Trophoblast cell (in vitro differentiated cells and primary cell): ENCODE measurements around the gene JAK3.

Experiments
- DNase-seq, 2 donors: peaks; one replicate each; pipeline ENCODE4 v3.0.0-alpha.2; 2016
- H2AFZ ChIP-seq: 2 replicates; pipeline ENCODE4 v1.6.1; 2013; ENCODE audit warnings: low read length, moderate library complexity, mild to moderate bottlenecking; ENCODE audit not compliant: insufficient read depth, poor library complexity
- H2AK5ac ChIP-seq: 2 replicates; pipeline ENCODE4 v1.6.1; 2013; ENCODE audit warnings: mild to moderate bottlenecking, low read length
- H2BK120ac ChIP-seq: 2 replicates; pipeline ENCODE4 v1.6.1; 2013; ENCODE audit warnings: low read length, mild to moderate bottlenecking, moderate library complexity; ENCODE audit not compliant: insufficient read depth, poor library complexity
- H2BK12ac ChIP-seq: 2 replicates; pipeline ENCODE4 v1.6.1; 2013; ENCODE audit warnings: mild to moderate bottlenecking, low read length, moderate library complexity
- H2BK5ac ChIP-seq: 2 replicates; pipeline ENCODE4 v1.6.1; 2013; ENCODE audit warnings: low read length, low read depth, moderate library complexity, mild to moderate bottlenecking; ENCODE audit not compliant: poor library complexity
- H3K14ac ChIP-seq: 2 replicates; pipeline ENCODE4 v1.6.1; 2013; ENCODE audit warnings: mild to moderate bottlenecking, low read length
- H3K18ac ChIP-seq: 2 replicates; pipeline ENCODE4 v1.6.1; 2013; ENCODE audit warnings: mild to moderate bottlenecking, low read length
- H3K23ac ChIP-seq: 2 replicates; pipeline ENCODE4 v1.6.1; 2013; ENCODE audit warnings: low read length
- H3K27ac ChIP-seq: 2 replicates; pipeline ENCODE4 v1.5.1; 2013; ENCODE audit warnings: low read depth, mild to moderate bottlenecking, inconsistent platforms, low read length, moderate library complexity
- H3K27me3 ChIP-seq: 2 replicates; pipeline ENCODE4 v1.6.1; 2013; ENCODE audit warnings: inconsistent platforms, mild to moderate bottlenecking, low read length, moderate library complexity; ENCODE audit not compliant: insufficient read depth
- H3K36me3 ChIP-seq, 2 experiments: 1 replicate in 1 of 2; 2 replicates in 1 of 2; pipeline ENCODE4 v1.6.1; 2013; ENCODE audit warnings: low read length in 2 of 2, mild to moderate bottlenecking in 2 of 2, moderate library complexity in 1 of 2; ENCODE audit not compliant: insufficient read depth in 2 of 2, control insufficient read depth in 1 of 2
- H3K4ac ChIP-seq: 2 replicates; pipeline ENCODE4 v1.6.1; 2013; ENCODE audit warnings: low read depth, mild to moderate bottlenecking, low read length, moderate library complexity
- H3K4me1 ChIP-seq, 2 experiments: 1 replicate in 1 of 2; 2 replicates in 1 of 2; pipeline ENCODE4 v1.6.1; 2013; ENCODE audit warnings: low read length in 2 of 2, mild to moderate bottlenecking in 2 of 2, moderate library complexity in 1 of 2; ENCODE audit not compliant: insufficient read depth in 2 of 2, control insufficient read depth in 1 of 2
- H3K4me2 ChIP-seq: 2 replicates; pipeline ENCODE4 v1.6.1; 2013; ENCODE audit warnings: inconsistent platforms, mild to moderate bottlenecking, low read length, moderate library complexity
- H3K4me3 ChIP-seq: 2 replicates; pipeline ENCODE4 v1.5.1; 2013; ENCODE audit warnings: mild to moderate bottlenecking, low read depth, low read length, inconsistent platforms
- H3K79me1 ChIP-seq: one replicate; pipeline ENCODE4 v1.6.1; 2013; ENCODE audit warnings: low read length
- H3K79me2 ChIP-seq: 2 replicates; pipeline ENCODE4 v1.6.1; 2013; ENCODE audit warnings: low read length, mild to moderate bottlenecking; ENCODE audit not compliant: control insufficient read depth, insufficient read depth, poor library complexity
- H3K9ac ChIP-seq: 2 replicates; pipeline ENCODE4 v1.6.1; 2013; ENCODE audit warnings: mild to moderate bottlenecking, low read length
- H3K9me3 ChIP-seq: 2 replicates; pipeline ENCODE4 v1.6.1; 2013; ENCODE audit warnings: low read depth, mild to moderate bottlenecking, control low read depth, inconsistent platforms, low read length; ENCODE audit not compliant: insufficient read depth
- H4K12ac ChIP-seq: 2 replicates; pipeline ENCODE4 v1.6.1; 2013; ENCODE audit warnings: low read depth, mild to moderate bottlenecking, low read length, moderate library complexity
- H4K8ac ChIP-seq: 2 replicates; pipeline ENCODE4 v1.6.1; 2013; ENCODE audit warnings: low read depth, mild to moderate bottlenecking, low read length, moderate library complexity
- H4K91ac ChIP-seq: one replicate; pipeline ENCODE4 v1.6.1; 2013; ENCODE audit warnings: low read depth, mild to moderate bottlenecking, low read length, moderate library complexity
- WGBS: extraction: QIAGEN DNeasy Blood & Tissue Kit; methylation state at CpG from one replicate; pipeline ENCODE4 v1.1.7; 2013; ENCODE audit warnings: missing lambda C conversion rate; ENCODE audit not compliant: insufficient read length, insufficient coverage; ENCODE audit errors: extremely low coverage; 5-methylcytosine and 5-hydroxymethylcytosine counted together

Gene JAK3

GRCh38 chr19:17848595-17849292, 962 bp upstream of the JAK3 start:
- Histone ChIP-seq H3K4me2 (no peak overlapping the region), H3K23ac (no peak overlapping the region), H3K4me1 (peaks cover 0 to 5% of the 10 kb centered on the region in 2 experiments), H3K9ac (no peak overlapping the region), H4K91ac (no peak overlapping the region), H3K79me2 (no peaks in the 10 kb centered on the region), H3K9me3 (no peaks in the 10 kb centered on the region), H4K12ac (no peak overlapping the region), H2BK120ac (no peak overlapping the region), H3K18ac (no peak overlapping the region), H2BK5ac (no peak overlapping the region), H2AFZ (no peak overlapping the region), H3K79me1 (no peaks in the 10 kb centered on the region), H2BK12ac (no peak overlapping the region), H3K14ac (no peak overlapping the region), H3K36me3 (no peaks in the 10 kb centered on the region), H3K4ac (no peak overlapping the region), H2AK5ac (no peak overlapping the region), H3K4me3 (no peak overlapping the region), H4K8ac (no peak overlapping the region), H3K27ac (no peak overlapping the region), H3K27me3 (no peaks in the 10 kb centered on the region)
- WGBS = no CpG with 5 or more reads among the region's 14 CpGs
- DNase-seq = no peak

GRCh38 chr19:17846146-17846545, 1.6 kb downstream of the JAK3 start:
- Histone ChIP-seq H3K27me3 (peaks cover 14% of the 10 kb centered on the region), H3K4me2 (no peak overlapping the region), H4K8ac (no peak overlapping the region), H3K36me3 (no peaks in the 10 kb centered on the region), H3K18ac (no peak overlapping the region), H4K91ac (no peak overlapping the region), H4K12ac (no peak overlapping the region), H2BK120ac (no peak overlapping the region), H3K4me1 (peaks cover 6 to 7% of the 10 kb centered on the region in 2 experiments), H3K9ac (no peak overlapping the region), H3K9me3 (peaks cover 13% of the 10 kb centered on the region), H3K14ac (no peak overlapping the region), H3K27ac (no peak overlapping the region), H3K79me1 (no peaks in the 10 kb centered on the region), H3K23ac (no peak overlapping the region), H2BK12ac (no peak overlapping the region), H3K79me2 (no peaks in the 10 kb centered on the region), H2AK5ac (no peak overlapping the region), H2BK5ac (no peak overlapping the region), H3K4ac (no peak overlapping the region), H2AFZ (no peak overlapping the region), H3K4me3 (no peak overlapping the region)
- no peak for DNase-seq
- no CpG with 5 or more reads among the region's 8 CpGs for WGBS

- Histone ChIP-seq H2BK12ac (no peak overlapping the region), H3K79me2 (no peaks in the 10 kb centered on the region), H3K79me1 (no peaks in the 10 kb centered on the region), H3K4me3 (no peak overlapping the region), H4K8ac (no peak overlapping the region), H4K91ac (no peak overlapping the region), H3K14ac (no peak overlapping the region), H3K27ac (no peak overlapping the region), H2BK120ac (no peak overlapping the region), H3K36me3 (no peaks in the 10 kb centered on the region), H3K4me1 (peaks cover 2 to 6% of the 10 kb centered on the region in 2 experiments), H3K4ac (no peak overlapping the region), H2AK5ac (no peak overlapping the region), H3K27me3 (peaks cover 15% of the 10 kb centered on the region), H2AFZ (no peak overlapping the region), H2BK5ac (no peak overlapping the region), H3K4me2 (no peak overlapping the region), H3K9ac (no peak overlapping the region), H4K12ac (no peak overlapping the region), H3K18ac (no peak overlapping the region), H3K9me3 (peaks cover 14% of the 10 kb centered on the region), H3K23ac (no peak overlapping the region)
- WGBS = no CpG with 5 or more reads among the region's 14 CpGs
- DNase-seq = no peak
Measured at GRCh38 chr19:17843908-17844490, 3.8 kb downstream of the JAK3 start.

- Histone ChIP-seq H3K27me3 (peaks cover 15% of the 10 kb centered on the region), H3K4me3 (no peak overlapping the region), H2BK12ac (no peak overlapping the region), H2BK120ac (no peak overlapping the region), H3K79me1 (no peaks in the 10 kb centered on the region), H3K18ac (no peak overlapping the region), H3K4me2 (no peak overlapping the region), H2AFZ (no peak overlapping the region), H3K9me3 (peaks cover 14% of the 10 kb centered on the region), H4K12ac (no peak overlapping the region), H3K27ac (no peak overlapping the region), H3K4ac (no peak overlapping the region), H3K36me3 (no peaks in the 10 kb centered on the region), H3K79me2 (no peaks in the 10 kb centered on the region), H3K23ac (no peak overlapping the region), H2BK5ac (no peak overlapping the region), H3K14ac (no peak overlapping the region), H2AK5ac (no peak overlapping the region), H4K8ac (no peak overlapping the region), H3K9ac (no peak overlapping the region), H3K4me1 (peaks cover 2 to 6% of the 10 kb centered on the region in 2 experiments), H4K91ac (no peak overlapping the region)
- no peak for DNase-seq
- WGBS = no CpG with 5 or more reads among the region's 9 CpGs
Measured at GRCh38 chr19:17843292-17843827, 4.4 kb downstream of the JAK3 start.
